ENCODE data around the gene NFE2. TPM values are rescaled to one million over a fixed set of nuclear protein-coding genes. Genes with fewer than 3 reads are reported as not detected.
A peak's percentile ranks its signal among the peaks of the same experiment; 100 is the strongest.

The NFE2 gene
- total RNA-seq, 1 donor from 2014 or later = not detected

DNA sequence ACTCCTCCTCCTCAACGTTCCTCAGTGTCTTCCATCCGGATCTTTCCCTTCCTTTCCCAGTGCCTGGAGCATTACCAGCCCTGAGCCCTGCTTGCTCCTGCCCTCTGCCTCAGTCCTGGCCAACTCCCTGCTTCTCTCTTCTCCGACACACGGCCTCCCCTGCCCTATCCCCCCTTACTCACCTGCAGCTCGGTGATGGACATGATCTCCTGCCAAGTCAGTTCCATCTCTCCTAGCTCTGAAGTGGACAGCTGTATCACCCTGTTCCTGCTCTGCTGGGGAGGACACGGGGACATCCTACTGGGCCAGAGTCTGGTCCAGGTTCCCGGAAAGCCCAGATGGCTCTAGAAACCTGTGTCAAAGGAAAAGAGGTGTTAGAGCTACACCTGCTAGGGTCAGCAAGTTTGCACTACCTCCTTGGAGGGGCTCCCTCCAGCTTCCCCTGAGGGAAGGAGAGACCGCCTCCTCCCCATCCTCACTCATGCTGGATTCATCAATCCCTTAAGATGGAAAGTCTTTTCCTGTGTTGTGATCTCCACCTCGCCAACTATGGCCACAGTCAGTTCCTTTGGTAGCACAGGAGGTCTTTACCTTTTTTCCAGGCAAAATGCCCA lies 5.8 kb downstream of the NFE2 start:
- H3K9me3 ChIP-seq = no peaks in the 10 kb centered on the region
- intact Hi-C loops (cut with DNase I) = loop anchor here (2.0 kb wide), 1 partner anchor 74 kb away; no protein-coding TSS in a partner anchor
- no peaks in the 10 kb centered on the region for H3K27me3 ChIP-seq
- H3K4me1 ChIP-seq = no peaks in the 10 kb centered on the region
- TF ChIP-seq, protein P1, sequence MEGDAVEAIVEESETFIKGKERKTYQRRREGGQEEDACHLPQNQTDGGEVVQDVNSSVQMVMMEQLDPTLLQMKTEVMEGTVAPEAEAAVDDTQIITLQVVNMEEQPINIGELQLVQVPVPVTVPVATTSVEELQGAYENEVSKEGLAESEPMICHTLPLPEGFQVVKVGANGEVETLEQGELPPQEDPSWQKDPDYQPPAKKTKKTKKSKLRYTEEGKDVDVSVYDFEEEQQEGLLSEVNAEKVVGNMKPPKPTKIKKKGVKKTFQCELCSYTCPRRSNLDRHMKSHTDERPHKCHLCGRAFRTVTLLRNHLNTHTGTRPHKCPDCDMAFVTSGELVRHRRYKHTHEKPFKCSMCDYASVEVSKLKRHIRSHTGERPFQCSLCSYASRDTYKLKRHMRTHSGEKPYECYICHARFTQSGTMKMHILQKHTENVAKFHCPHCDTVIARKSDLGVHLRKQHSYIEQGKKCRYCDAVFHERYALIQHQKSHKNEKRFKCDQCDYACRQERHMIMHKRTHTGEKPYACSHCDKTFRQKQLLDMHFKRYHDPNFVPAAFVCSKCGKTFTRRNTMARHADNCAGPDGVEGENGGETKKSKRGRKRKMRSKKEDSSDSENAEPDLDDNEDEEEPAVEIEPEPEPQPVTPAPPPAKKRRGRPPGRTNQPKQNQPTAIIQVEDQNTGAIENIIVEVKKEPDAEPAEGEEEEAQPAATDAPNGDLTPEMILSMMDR (IDR thresholded peaks at IDR 0.05) = no peak
- no peaks in the 10 kb centered on the region for H3K36me3 ChIP-seq
- no peak for DNase-seq (ENCODE audit: low spot score in 2 of 2)
- no peak overlapping the region for H3K27ac ChIP-seq
- no peak overlapping the region for H3K4me3 ChIP-seq

DNA sequence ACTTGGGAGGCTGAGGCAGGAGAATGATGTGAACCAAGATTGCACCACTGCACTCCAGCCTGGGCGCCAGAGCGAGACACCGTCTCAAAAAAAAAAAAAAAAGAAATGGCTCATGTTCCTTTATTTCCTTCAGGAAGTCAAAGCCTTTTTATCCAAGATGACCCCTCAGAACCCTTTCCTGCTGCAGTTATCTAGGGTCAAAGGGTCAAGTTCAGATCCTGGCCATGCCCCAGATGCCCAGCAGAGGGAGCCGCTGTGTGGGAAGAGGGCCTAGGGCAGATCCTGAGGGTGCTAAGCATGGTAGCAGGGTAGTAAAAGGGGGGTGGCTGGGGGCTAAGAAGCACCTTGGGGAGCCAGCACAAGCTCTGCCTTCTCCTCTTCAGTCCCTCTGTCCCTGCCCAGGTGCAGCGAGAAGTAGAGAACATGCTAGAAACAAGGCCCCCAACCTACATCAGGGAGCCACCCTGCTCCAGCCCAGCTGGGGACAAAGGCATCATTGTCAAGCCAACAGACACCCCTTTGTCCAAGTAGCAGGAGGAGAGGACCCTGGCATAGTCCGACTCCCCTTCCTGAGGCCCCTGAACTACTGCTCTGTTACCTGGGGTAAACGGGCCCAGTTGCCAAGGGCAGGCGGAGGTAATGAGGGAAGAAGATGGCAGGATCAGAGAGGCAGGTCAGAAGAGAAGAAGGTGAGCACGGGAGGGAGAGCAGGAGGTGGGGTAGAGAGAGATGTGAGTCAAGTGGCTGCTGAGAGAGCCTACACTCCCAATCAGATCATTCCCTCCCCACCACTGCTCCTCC lies 6.5 kb downstream of the NFE2 start:
- H3K9me3 ChIP-seq = no peaks in the 10 kb centered on the region
- intact Hi-C loops (cut with DNase I) = loop anchor here (2.0 kb wide), 1 partner anchor 74 kb away; no protein-coding TSS in a partner anchor
- TF ChIP-seq, protein P1 (IDR thresholded peaks at IDR 0.05) = peak; percentile 60 to 77 (median 70)
- no peaks in the 10 kb centered on the region for H3K27me3 ChIP-seq
- H3K36me3 ChIP-seq = no peaks in the 10 kb centered on the region
- DNase-seq (ENCODE audit: low spot score in 2 of 2) = peak in 1 of 2 donors; percentile 72
- no peak overlapping the region for H3K27ac ChIP-seq
- H3K4me1 ChIP-seq = no peaks in the 10 kb centered on the region
- no peak overlapping the region for H3K4me3 ChIP-seq

- DNase-seq (ENCODE audit: low spot score in 2 of 2) = no peak
- Histone ChIP-seq H3K4me3 (no peak overlapping the region), H3K9me3 (no peaks in the 10 kb centered on the region), H3K27ac (no peak overlapping the region), H3K4me1 (no peaks in the 10 kb centered on the region), H3K27me3 (no peaks in the 10 kb centered on the region), H3K36me3 (peaks cover 0 to 13% of the 10 kb centered on the region in 2 donors)
- TF ChIP-seq, protein P1 (IDR thresholded peaks at IDR 0.05) = no peak
- intact Hi-C loops (cut with DNase I) = no loop called here
Observed at GRCh38 chr12:54292931-54293241, 7.9 kb downstream of the NFE2 start.

DNA sequence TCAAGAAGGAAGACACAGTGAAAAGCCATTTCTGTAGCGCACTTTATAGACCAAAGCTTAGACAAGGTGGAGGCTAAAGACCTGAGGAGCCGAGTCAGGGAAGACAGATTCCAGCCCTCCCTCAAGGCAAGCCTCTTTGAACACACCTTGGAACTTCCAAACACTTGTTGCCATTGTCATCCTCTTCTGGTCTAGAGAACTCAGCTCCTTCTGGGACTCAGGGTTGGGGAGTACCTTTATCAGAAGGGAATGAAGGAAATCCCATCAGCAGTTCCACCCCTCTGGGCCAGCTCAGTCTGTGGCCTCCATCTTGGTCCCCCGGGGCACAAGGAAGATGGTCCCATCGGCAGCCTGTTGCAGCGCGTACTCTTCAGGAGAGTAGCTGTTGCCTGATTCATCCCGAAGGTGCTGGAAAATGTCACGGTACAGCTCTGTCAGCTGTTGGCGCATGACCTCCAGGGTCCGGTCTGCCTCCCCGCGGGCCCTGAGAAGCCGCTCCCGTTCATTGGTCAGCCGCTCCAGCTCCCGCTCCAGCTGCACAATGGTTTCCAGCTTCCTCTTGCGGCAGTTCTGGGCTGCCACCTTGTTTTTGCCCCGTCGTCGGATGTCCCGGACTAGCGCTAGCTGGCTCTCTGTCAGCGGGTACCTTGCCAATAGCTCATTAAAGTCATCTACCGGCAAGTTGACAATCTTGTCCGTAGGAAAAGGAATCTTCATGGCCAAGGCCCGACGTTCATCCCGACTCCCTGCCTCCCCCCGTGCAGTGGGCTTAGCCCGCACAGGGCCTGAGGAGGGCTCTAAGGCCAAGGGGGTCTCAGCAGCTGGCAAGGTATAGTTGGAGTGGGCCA lies 8.5 kb downstream of the NFE2 start:
- intact Hi-C loops (cut with DNase I) = no loop called here
- Histone ChIP-seq H3K27me3 (no peaks in the 10 kb centered on the region), H3K36me3 (peaks cover 4 to 19% of the 10 kb centered on the region in 2 donors), H3K4me3 (no peak overlapping the region), H3K27ac (no peak overlapping the region), H3K4me1 (no peaks in the 10 kb centered on the region), H3K9me3 (no peaks in the 10 kb centered on the region)
- TF ChIP-seq, protein P1 (IDR thresholded peaks at IDR 0.05) = no peak
- no peak for DNase-seq (ENCODE audit: low spot score in 2 of 2)

DNA sequence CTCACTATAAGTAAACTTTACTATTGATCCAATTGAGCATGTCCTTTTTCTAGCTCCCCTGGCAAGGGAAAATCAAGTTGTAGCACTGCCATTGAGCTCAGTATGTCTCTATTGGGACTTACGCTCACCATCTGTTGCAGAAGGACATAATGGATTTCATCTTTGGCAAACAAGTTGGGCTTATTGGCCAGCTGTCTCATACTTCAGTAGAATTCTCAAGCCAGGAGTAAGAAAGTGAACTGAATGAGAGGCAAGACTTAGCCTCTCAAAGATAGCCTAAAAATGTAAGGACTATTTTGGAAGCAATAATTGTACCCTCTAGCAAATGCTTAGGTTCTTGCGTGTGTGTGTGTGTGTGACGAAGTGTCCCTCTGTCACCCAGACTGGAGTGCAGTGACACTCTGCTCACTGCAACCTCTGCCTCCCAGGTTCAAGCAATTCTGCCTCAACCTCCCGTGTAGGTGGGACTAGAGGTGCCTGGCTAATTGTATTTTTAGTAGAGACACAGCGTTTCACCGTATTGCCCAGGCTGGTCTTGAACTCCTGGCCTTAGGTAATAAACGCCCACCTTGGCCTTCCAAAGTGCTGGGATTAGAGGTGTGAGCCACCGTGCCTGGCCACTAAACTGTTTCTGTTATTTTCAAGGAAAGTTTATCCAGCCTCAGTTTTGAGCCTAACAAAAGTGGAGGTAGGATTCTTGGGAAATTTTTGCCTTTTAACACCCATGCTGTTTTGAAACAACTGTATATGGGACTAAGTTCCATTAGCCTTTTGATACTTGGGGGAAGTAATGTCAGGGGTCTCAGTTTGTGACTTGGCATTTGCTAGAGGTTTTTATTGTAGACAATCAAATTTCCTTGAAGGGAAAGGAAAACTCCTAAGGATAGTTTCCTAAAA lies 13.3 kb downstream of the NFE2 start:
- H3K9me3 ChIP-seq = no peaks in the 10 kb centered on the region
- peaks cover 39 to 61% of the 10 kb centered on the region in 2 donors for H3K36me3 ChIP-seq
- H3K27ac ChIP-seq = no peak overlapping the region

More for the DNA sequence above, 13.3 kb downstream of the NFE2 start:
- Histone ChIP-seq H3K27me3 (no peaks in the 10 kb centered on the region), H3K4me3 (no peak overlapping the region), H3K4me1 (peaks cover 3 to 27% of the 10 kb centered on the region in 2 donors)
- TF ChIP-seq, protein P1 (IDR thresholded peaks at IDR 0.05) = no peak
- intact Hi-C loops (cut with DNase I) = no loop called here
- no peak for DNase-seq (ENCODE audit: low spot score in 2 of 2)

Data from ascending aorta (tissue), 2 donors.